HFFc6 (cell line): Measurements from ENCODE around the gene CATSPERE. TPM values are rescaled to one million over a fixed set of nuclear protein-coding genes. Genes with fewer than 3 reads are reported as not detected.
"Not testable (repeated sequence)": the region's sequence is repeated elsewhere in the genome, so short reads cannot be mapped to it uniquely, and the experiment has no call there.

ENCODE experiments used
- DNase-seq: peaks from one replicate; pipeline ENCODE4 v3.0.0-alpha.2; 2018
- H3K27ac Mint-ChIP-seq: 2 replicates; pipeline ENCODE4 v1.8.0; 2020; ENCODE audit warnings: mild to moderate bottlenecking, mixed read lengths
- H3K27me3 Mint-ChIP-seq: 2 replicates; pipeline ENCODE4 v1.8.0; 2021; ENCODE audit warnings: mild to moderate bottlenecking, moderate library complexity, mixed read lengths; ENCODE audit not compliant: insufficient read depth
- H3K36me3 Mint-ChIP-seq: 2 replicates; pipeline ENCODE4 v1.8.0; 2021; ENCODE audit warnings: low read depth, mixed read lengths
- H3K4me1 Mint-ChIP-seq: 2 replicates; pipeline ENCODE4 v1.8.0; 2020; ENCODE audit warnings: low read depth, mixed read lengths
- H3K4me3 Mint-ChIP-seq: 2 replicates; pipeline ENCODE4 v1.8.0; 2020; ENCODE audit warnings: mild to moderate bottlenecking, moderate library complexity, mixed read lengths
- H3K9me3 Mint-ChIP-seq: 2 replicates; pipeline ENCODE4 v1.8.0; 2020; ENCODE audit warnings: mild to moderate bottlenecking, mixed read lengths
- CTCF ChIP-seq: fragments of 200-600 bp; sonication (generic); IDR thresholded peaks from 2 replicates; pipeline ENCODE4 v1.5.0; 2021; ENCODE audit warnings: antibody characterized with exemption, mild to moderate bottlenecking
- total RNA-seq, 6 experiments: library from RNA; stranded (reverse); fragmentation: NEBNext Ultra II Directional; extraction: Animal tissue kit (Norgen Biotek cat#: 25700); gene quantifications; 2 replicates in 1 of 6; 3 replicates in 5 of 6; pipeline ENCODE4 v1.2.3, GENCODE V29; 2021

CATSPERE gene
- total RNA-seq, 6 experiments from 2014 or later, result 0.15 to 0.74 (median 0.34) TPM

GRCh38 chr1:244494653-244495052 is 33.6 kb downstream of the CATSPERE start:
- no peak for DNase-seq
- H3K27ac Mint-ChIP-seq, result no peak overlapping the region
- H3K36me3 Mint-ChIP-seq, result no peaks in the 10 kb centered on the region
- no peak for TF ChIP-seq CTCF
- no peak overlapping the region for H3K4me3 Mint-ChIP-seq
- H3K27me3 Mint-ChIP-seq, result no peaks in the 10 kb centered on the region; the same call in none of the 2 replicates
- H3K4me1 Mint-ChIP-seq, result no peaks in the 10 kb centered on the region
- no peaks in the 10 kb centered on the region for H3K9me3 Mint-ChIP-seq

- Mint-ChIP-seq H3K36me3 (no peaks in the 10 kb centered on the region), H3K4me1 (no peaks in the 10 kb centered on the region), H3K27ac (no peak overlapping the region), H3K27me3 (no peaks in the 10 kb centered on the region; the same call in none of the 2 replicates), H3K9me3 (peaks cover 12% of the 10 kb centered on the region), H3K4me3 (no peak overlapping the region)
- no peak for TF ChIP-seq CTCF
- no peak for DNase-seq
Measured at GRCh38 chr1:244496186-244496585, 35.1 kb downstream of the CATSPERE start.

GRCh38 chr1:244497805-244498204 is 36.7 kb downstream of the CATSPERE start:
- DNase-seq, result no peak
- Mint-ChIP-seq H3K36me3 (no peaks in the 10 kb centered on the region), H3K4me1 (no peaks in the 10 kb centered on the region), H3K9me3 (peaks cover 12% of the 10 kb centered on the region), H3K27me3 (no peaks in the 10 kb centered on the region; the same call in 1 of the 2 replicates), H3K4me3 (no peak overlapping the region), H3K27ac (no peak overlapping the region)
- TF ChIP-seq CTCF, result no peak

GRCh38 chr1:244499484-244499883 is 38.4 kb downstream of the CATSPERE start:
- not testable (repeated sequence) for H3K36me3 Mint-ChIP-seq, DNase-seq, H3K4me3 Mint-ChIP-seq, H3K27me3 Mint-ChIP-seq, H3K4me1 Mint-ChIP-seq, H3K27ac Mint-ChIP-seq
- peaks cover 12% of the 10 kb centered on the region for H3K9me3 Mint-ChIP-seq

- not testable (repeated sequence) for H3K27me3 Mint-ChIP-seq, H3K27ac Mint-ChIP-seq, H3K4me3 Mint-ChIP-seq, H3K36me3 Mint-ChIP-seq, DNase-seq, H3K4me1 Mint-ChIP-seq
- peaks cover 12% of the 10 kb centered on the region for H3K9me3 Mint-ChIP-seq
Measured at GRCh38 chr1:244500515-244500914, 39.4 kb downstream of the CATSPERE start.

GRCh38 chr1:244502630-244503029 is 41.6 kb downstream of the CATSPERE start:
- H3K4me3 Mint-ChIP-seq, result no peak overlapping the region
- H3K27me3 Mint-ChIP-seq, result no peaks in the 10 kb centered on the region
- no peak overlapping the region for H3K27ac Mint-ChIP-seq
- H3K9me3 Mint-ChIP-seq, result peaks cover 17% of the 10 kb centered on the region
- no peak for DNase-seq
- peaks cover 5% of the 10 kb centered on the region; the same call in 1 of the 2 replicates for H3K36me3 Mint-ChIP-seq
- no peaks in the 10 kb centered on the region for H3K4me1 Mint-ChIP-seq
- no peak for TF ChIP-seq CTCF

GRCh38 chr1:244513493-244513892 is 52.4 kb downstream of the CATSPERE start:
- peaks cover 7% of the 10 kb centered on the region; the same call in 1 of the 2 replicates for H3K36me3 Mint-ChIP-seq
- no peaks in the 10 kb centered on the region for H3K9me3 Mint-ChIP-seq
- no peak overlapping the region for H3K4me3 Mint-ChIP-seq
- no peak for TF ChIP-seq CTCF
- H3K4me1 Mint-ChIP-seq, result no peaks in the 10 kb centered on the region
- no peak for DNase-seq
- H3K27me3 Mint-ChIP-seq, result no peaks in the 10 kb centered on the region
- no peak overlapping the region for H3K27ac Mint-ChIP-seq
